HG03558 (cell line): Measurements from ENCODE around the gene DEGS2.

Experiments used
- ATAC-seq: cut with Tn5 transposase; IDR thresholded peaks from one replicate; pipeline ENCODE4 v1.9.1; 2021; ENCODE audit warnings: moderate number of reproducible peaks; ENCODE audit not compliant: unreplicated experiment; ENCODE audit errors: extremely low read depth

DEGS2 gene

GRCh38 chr14:100117633-100118395 is 41.6 kb downstream of the DEGS2 start:
- ATAC-seq: no peak

- no peak for ATAC-seq
Observed at GRCh38 chr14:100117026-100117425, 42.4 kb downstream of the DEGS2 start.

GRCh38 chr14:100116134-100116533 is 43.3 kb downstream of the DEGS2 start:
- no peak for ATAC-seq

GRCh38 chr14:100115726-100116125 is 43.7 kb downstream of the DEGS2 start:
- ATAC-seq: no peak

- ATAC-seq: no peak
Observed at GRCh38 chr14:100115236-100115635, 44.2 kb downstream of the DEGS2 start.

GRCh38 chr14:100114109-100114765 is 45.2 kb downstream of the DEGS2 start:
- no peak for ATAC-seq

GRCh38 chr14:100111931-100112704 is 47.3 kb downstream of the DEGS2 start:
- no peak for ATAC-seq

GRCh38 chr14:100110816-100111215 is 48.6 kb downstream of the DEGS2 start:
- no peak for ATAC-seq

- no peak for ATAC-seq
Observed at GRCh38 chr14:100109594-100109955, 49.9 kb downstream of the DEGS2 start.

GRCh38 chr14:100108840-100109593 is 50.4 kb downstream of the DEGS2 start:
- ATAC-seq: no peak

- peak; percentile 45 for ATAC-seq
Observed at GRCh38 chr14:100108042-100108825, 51.2 kb downstream of the DEGS2 start.

GRCh38 chr14:100107236-100107635 is 52.2 kb downstream of the DEGS2 start:
- no peak for ATAC-seq

- no peak for ATAC-seq
Observed at GRCh38 chr14:100106250-100107112, 53.0 kb downstream of the DEGS2 start.

- ATAC-seq: no peak
Observed at GRCh38 chr14:100105357-100106169, 53.9 kb downstream of the DEGS2 start.

GRCh38 chr14:100104523-100105300 is 54.7 kb downstream of the DEGS2 start:
- no peak for ATAC-seq

GRCh38 chr14:100104006-100104352 is 55.5 kb downstream of the DEGS2 start:
- ATAC-seq: no peak

GRCh38 chr14:100103250-100104005 is 56.0 kb downstream of the DEGS2 start:
- no peak for ATAC-seq
